Natural killer cell (primary cell): Measurements from ENCODE around the gene PPP1R10. TPM values are rescaled to one million over a fixed set of nuclear protein-coding genes. Genes with fewer than 3 reads are reported as not detected.
A peak's percentile ranks its signal among the peaks of the same experiment; 100 is the strongest.

ENCODE experiments used
- ATAC-seq, 3 donors: fragments of 150-1000 bp in 2 of 3; fragments of 200-7000 bp in 1 of 3; cut with Tn5 transposase; 1 replicate in 1 of 3; 2 replicates in 2 of 3; pipeline ENCODE4 v1.10.0; 2021; ENCODE audit warnings: mild to moderate bottlenecking in 2 of 3, moderate library complexity in 2 of 3
- DNase-seq, 2 donors: peaks; one replicate each; pipeline versions ENCODE4 v3.0.0 to v3.0.0-alpha.2; 2013 to 2021; ENCODE audit warnings: mixed read lengths in 1 of 2
- H3K27ac ChIP-seq: one replicate; pipeline ENCODE4 v1.5.1; 2013; ENCODE audit warnings: mild to moderate bottlenecking, low read length
- H3K27me3 ChIP-seq: one replicate; pipeline ENCODE4 v1.6.1; 2013; ENCODE audit warnings: low read length; ENCODE audit not compliant: control insufficient read depth, insufficient read depth
- H3K36me3 ChIP-seq: one replicate; pipeline ENCODE4 v1.6.1; 2013; ENCODE audit warnings: low read length; ENCODE audit not compliant: control insufficient read depth, insufficient read depth
- H3K4me1 ChIP-seq: one replicate; pipeline ENCODE4 v1.6.1; 2013; ENCODE audit warnings: low read length; ENCODE audit not compliant: control insufficient read depth, insufficient read depth
- H3K4me3 ChIP-seq: one replicate; pipeline ENCODE4 v1.5.1; 2013; ENCODE audit warnings: low read length
- H3K9me3 ChIP-seq: one replicate; pipeline ENCODE4 v1.6.1; 2013; ENCODE audit warnings: low read length; ENCODE audit not compliant: control insufficient read depth, insufficient read depth
- H3K27ac Mint-ChIP-seq, 2 donors: one replicate each; pipeline ENCODE4 v1.8.0; 2022; ENCODE audit warnings: mild to moderate bottlenecking in 2 of 2, mixed read lengths in 2 of 2, moderate library complexity in 1 of 2
- H3K27me3 Mint-ChIP-seq, 2 donors: one replicate each; pipeline ENCODE4 v1.8.0; 2022; ENCODE audit warnings: low read depth in 2 of 2, mixed read lengths in 2 of 2
- H3K36me3 Mint-ChIP-seq: one replicate; pipeline ENCODE4 v1.8.0; 2022; ENCODE audit warnings: mixed read lengths
- H3K4me1 Mint-ChIP-seq, 2 donors: one replicate each; pipeline ENCODE4 v1.8.0; 2022; ENCODE audit warnings: mixed read lengths in 2 of 2
- H3K4me3 Mint-ChIP-seq: one replicate; pipeline ENCODE4 v1.8.0; 2022; ENCODE audit warnings: mild to moderate bottlenecking, moderate library complexity, mixed read lengths
- H3K9me3 Mint-ChIP-seq, 2 donors: one replicate each; pipeline ENCODE4 v1.8.0; 2022; ENCODE audit warnings: mixed read lengths in 2 of 2
- CTCF ChIP-seq: fragments of 200-600 bp; IDR thresholded peaks from one replicate; pipeline ENCODE4 v1.8.0; 2022; ENCODE audit warnings: antibody characterized with exemption
- WGBS: methylation state at CpG from one replicate; pipeline ENCODE4 v1.1.7; 2013; ENCODE audit warnings: missing lambda C conversion rate; ENCODE audit not compliant: insufficient coverage; 5-methylcytosine and 5-hydroxymethylcytosine counted together
- intact Hi-C: fragments of 100-400 bp; cut with micrococcal nuclease; formaldehyde crosslinking; loops from one replicate; pipeline ENCODE4 v1.14.2; 2022
- total RNA-seq, 4 donors: library from RNA; stranded (reverse); fragments of 120-200 nt in 1 of 4; gene quantifications; one replicate each; pipeline versions ENCODE4 v1.2.3 to v1.2.4, GENCODE V29; 2013 to 2022

Gene PPP1R10
- total RNA-seq, 3 donors from 2014 or later (not counting 1 experiment from before 2014, with no cell fraction given), result 151 to 222 (median 174) TPM

- no peak overlapping the region for H3K4me3 Mint-ChIP-seq
- no peaks in the 10 kb centered on the region for H3K9me3 ChIP-seq
- WGBS, result 83% methylated on average over 8 of the region's 8 CpGs
- H3K27me3 Mint-ChIP-seq, result no peaks in the 10 kb centered on the region
- H3K27ac ChIP-seq, result no peak overlapping the region
- no peak for DNase-seq
- no peak for TF ChIP-seq CTCF
- no peaks in the 10 kb centered on the region for H3K27me3 ChIP-seq
- peak in 2 of 3 donors; percentile 13 to 17 for ATAC-seq
- peaks cover 17% of the 10 kb centered on the region for H3K36me3 Mint-ChIP-seq
- no peaks in the 10 kb centered on the region for H3K4me1 ChIP-seq
- H3K36me3 ChIP-seq, result peaks cover 70% of the 10 kb centered on the region
- H3K9me3 Mint-ChIP-seq, result no peaks in the 10 kb centered on the region
- H3K4me1 Mint-ChIP-seq, result peaks cover 7 to 13% of the 10 kb centered on the region in 2 donors
- peak overlapping the region in 1 of 2 donors; percentile 26 for H3K27ac Mint-ChIP-seq
- H3K4me3 ChIP-seq, result no peak overlapping the region
- intact Hi-C loops, result no loop called here
Measured at GRCh38 chr6:30590509-30590908, 26.5 kb downstream of the PPP1R10 start.

GRCh38 chr6:30589754-30590358 is 27.2 kb downstream of the PPP1R10 start:
- no peak for DNase-seq
- Histone ChIP-seq H3K4me1 (no peaks in the 10 kb centered on the region), H3K27me3 (no peaks in the 10 kb centered on the region), H3K4me3 (no peak overlapping the region), H3K36me3 (peaks cover 74% of the 10 kb centered on the region), H3K9me3 (no peaks in the 10 kb centered on the region), H3K27ac (no peak overlapping the region)
- TF ChIP-seq CTCF, result no peak
- H3K9me3 Mint-ChIP-seq, result no peaks in the 10 kb centered on the region
- no peaks in the 10 kb centered on the region for H3K27me3 Mint-ChIP-seq
- peaks cover 7 to 13% of the 10 kb centered on the region in 2 donors for H3K4me1 Mint-ChIP-seq
- intact Hi-C loops, result no loop called here
- H3K27ac Mint-ChIP-seq, result peak overlapping the region in 1 of 2 donors; percentile 26
- peaks cover 17% of the 10 kb centered on the region for H3K36me3 Mint-ChIP-seq
- WGBS, result 95% methylated on average over 15 of the region's 15 CpGs
- H3K4me3 Mint-ChIP-seq, result no peak overlapping the region
- no peak for ATAC-seq

- peaks cover 8% of the 10 kb centered on the region for H3K36me3 Mint-ChIP-seq
Measured at GRCh38 chr6:30583921-30584320, 33.1 kb downstream of the PPP1R10 start.

More at GRCh38 chr6:30583921-30584320, 33.1 kb downstream of the PPP1R10 start:
- DNase-seq (no peak), ATAC-seq (no peak)
- WGBS, result over 99% methylated on average over 5 of the region's 5 CpGs
- Histone ChIP-seq H3K27ac (no peak overlapping the region), H3K27me3 (no peaks in the 10 kb centered on the region), H3K4me3 (no peak overlapping the region), H3K4me1 (no peaks in the 10 kb centered on the region), H3K9me3 (no peaks in the 10 kb centered on the region), H3K36me3 (peaks cover 83% of the 10 kb centered on the region)
- no peak for TF ChIP-seq CTCF
- no peaks in the 10 kb centered on the region for H3K27me3 Mint-ChIP-seq
- no peak overlapping the region for H3K4me3 Mint-ChIP-seq
- intact Hi-C loops, result no loop called here
- H3K27ac Mint-ChIP-seq, result peak overlapping the region in 1 of 2 donors; percentile 29
- peaks cover 5% of the 10 kb centered on the region in 2 donors for H3K4me1 Mint-ChIP-seq
- H3K9me3 Mint-ChIP-seq, result no peaks in the 10 kb centered on the region
